GM12878 (cell line): Measurements from ENCODE around the gene RNF121. TPM values are rescaled to one million over a fixed set of nuclear protein-coding genes. Genes with fewer than 3 reads are reported as not detected.

Experiments used
- ATAC-seq: fragments of 200-7000 bp; cut with Tn5 transposase; 3 replicates; pipeline ENCODE4 v1.9.1; 2020; ENCODE audit warnings: mild to moderate bottlenecking, moderate library complexity
- BruUV-seq: library from RNA; stranded (reverse); fragments of 400-500 nt; replicated peaks from 2 replicates; lab custom pipeline; 2021; lab: Mats Ljungman, UMichigan
- CTCF ChIA-PET: fragments of 300-600 bp; sonication (Branson Sonifier 250); formaldehyde crosslinking; extraction: SDS; loops from one replicate; lab custom pipeline; 2021; ENCODE audit warnings: inconsistent platforms; lab: Yijun Ruan, JAX
- POLR2A ChIA-PET: fragments of 350-600 bp; formaldehyde crosslinking; extraction: SDS; loops from one replicate; lab custom pipeline; 2021; ENCODE audit warnings: inconsistent platforms; lab: Charles Lee
- RAD21 ChIA-PET: fragments of 300-600 bp; sonication (Branson Sonifier 250); formaldehyde crosslinking; loops from one replicate; lab custom pipeline; 2023; ENCODE audit warnings: antibody characterized with exemption; ENCODE audit not compliant: unreplicated experiment; lab: Charles Lee
- SMC1A ChIA-PET: fragments of 300-600 bp; sonication (Branson Sonifier 250); formaldehyde crosslinking; loops from one replicate; lab custom pipeline; 2023; ENCODE audit not compliant: unreplicated experiment, uncharacterized antibody; lab: Charles Lee
- DNase-seq: peaks from one replicate; pipeline ENCODE4 v3.0.0-alpha.2; 2011; ENCODE audit warnings: low read depth, low spot score
- FAIRE-seq: peaks from 3 replicates; lab custom pipeline; 2011; peaks lifted over from hg19 to GRCh38; lab: Jason Lieb, UNC
- H2AFZ ChIP-seq: 2 replicates; pipeline ENCODE4 v1.6.0; 2011; ENCODE audit warnings: low read depth, low read length, control low read depth; ENCODE audit not compliant: control insufficient read depth
- H3K27ac ChIP-seq: 2 replicates; pipeline ENCODE4 v1.5.1; 2011; ENCODE audit warnings: control low read depth; ENCODE audit not compliant: control insufficient read depth, insufficient read depth
- H3K27me3 ChIP-seq, 2 experiments: replicated peaks in 1 of 2; 2 replicates each; pipeline versions ENCODE4 v1.6.0 to v1.6.1; 2011; ENCODE audit warnings: low read length in 1 of 2; ENCODE audit not compliant: control insufficient read depth in 2 of 2, insufficient read depth in 2 of 2
- H3K36me3 ChIP-seq, 2 experiments: 2 replicates each; pipeline ENCODE4 v1.5.1; 2011; ENCODE audit warnings: low read length in 1 of 2; ENCODE audit not compliant: control insufficient read depth in 2 of 2, insufficient read depth in 2 of 2
- H3K4me1 ChIP-seq: 2 replicates; pipeline ENCODE4 v1.6.1; 2011; ENCODE audit warnings: mild to moderate bottlenecking, low read length, moderate library complexity, mixed read lengths; ENCODE audit not compliant: control insufficient read depth, insufficient read depth
- H3K4me2 ChIP-seq: 2 replicates; pipeline ENCODE4 v1.6.0; 2011; ENCODE audit warnings: control low read depth; ENCODE audit not compliant: control insufficient read depth, insufficient read depth
- H3K4me3 ChIP-seq: fragments of 200-600 bp; sonication (generic); 2 replicates; pipeline ENCODE4 v1.5.1; 2016
- H3K79me2 ChIP-seq: 2 replicates; pipeline ENCODE4 v1.6.0; 2011; ENCODE audit warnings: low read length; ENCODE audit not compliant: control insufficient read depth, insufficient read depth
- H3K9ac ChIP-seq: 2 replicates; pipeline ENCODE4 v1.8.0; 2011; ENCODE audit warnings: low read length, control low read depth, mixed read lengths; ENCODE audit not compliant: control insufficient read depth, insufficient read depth
- H3K9me3 ChIP-seq: replicated peaks from 3 replicates; pipeline ENCODE4 v1.5.1; 2011; ENCODE audit warnings: mild to moderate bottlenecking, low read length; ENCODE audit not compliant: control insufficient read depth, insufficient read depth
- H4K20me1 ChIP-seq: 2 replicates; pipeline ENCODE4 v1.6.0; 2011; ENCODE audit not compliant: control insufficient read depth, insufficient read depth
- CREM ChIP-seq: IDR thresholded peaks from 2 replicates; pipeline ENCODE4 v1.6.1; 2014; ENCODE audit warnings: antibody characterized with exemption, low read depth
- FOS ChIP-seq: IDR thresholded peaks from 3 replicates; pipeline ENCODE4 v1.6.1; 2011; ENCODE audit warnings: borderline replicate concordance; ENCODE audit not compliant: insufficient read length; ENCODE audit errors: extremely low read depth
- HDGF ChIP-seq: fragments of 450-650 bp; IDR thresholded peaks from 2 replicates; pipeline ENCODE4 v1.6.1; 2016; ENCODE audit warnings: antibody characterized with exemption
- LARP7 ChIP-seq: fragments of 450-650 bp; IDR thresholded peaks from 2 replicates; pipeline ENCODE4 v1.6.1; 2017; ENCODE audit warnings: mild to moderate bottlenecking
- MTA2 ChIP-seq: fragments of 450-650 bp; IDR thresholded peaks from 2 replicates; pipeline ENCODE4 v1.6.1; 2016; ENCODE audit warnings: low read depth, mild to moderate bottlenecking, moderate library complexity
- PBX3 ChIP-seq: IDR thresholded peaks from 2 replicates; pipeline ENCODE4 v1.6.1; 2011; ENCODE audit warnings: mild to moderate bottlenecking, low read depth, low read length, moderate library complexity; ENCODE audit not compliant: insufficient replicate concordance
- POLR2AphosphoS5 ChIP-seq: IDR thresholded peaks from 2 replicates; pipeline ENCODE4 v1.6.1; 2011; ENCODE audit warnings: mild to moderate bottlenecking, low read length, inconsistent platforms
- RELA ChIP-seq: fragments of 450-650 bp; IDR thresholded peaks from 2 replicates; pipeline ENCODE4 v1.8.0; 2014; ENCODE audit warnings: borderline replicate concordance; ENCODE audit not compliant: partially characterized antibody
- WGBS: methylation state at CpG from one replicate; pipeline ENCODE4 v1.1.6; 2016; ENCODE audit warnings: low lambda C conversion rate; ENCODE audit not compliant: insufficient replicate concordance, insufficient coverage; ENCODE audit errors: missing lambda C conversion rate; 5-methylcytosine and 5-hydroxymethylcytosine counted together
- in situ Hi-C: fragments of 300-500 bp; cut with MboI; formaldehyde crosslinking; loops from 9 replicates; pipeline ENCODE4 v1.14.3; 2018; ENCODE audit warnings: mixed read lengths
- intact Hi-C: fragments of 100-400 bp; cut with micrococcal nuclease; formaldehyde crosslinking; loops from one replicate; pipeline ENCODE4 v1.14.2; 2022; ENCODE audit not compliant: unreplicated experiment
- polyA plus RNA-seq, 11 experiments: library from polyadenylated mRNA; depleted of rRNA in 4 of 11; unstranded in 6 of 11; stranded (reverse) in 5 of 11; fragments of >200 nt; fragmentation: Nextera tagmentation in 4 of 11; fragmentation: Illumina TruSeq in 1 of 11; extraction: Ambion mirVana in 4 of 11; extraction: Trizol in 1 of 11; gene quantifications; 1 replicate in 1 of 11; 2 replicates in 10 of 11; pipeline versions ENCODE4 v1.2.1 to v1.2.3, GENCODE V29; 2011 to 2016; ENCODE audit warnings: inconsistent platforms in 2 of 11, missing spikeins in 2 of 11, low read depth in 1 of 11
- total RNA-seq, 4 experiments: library from RNA; depleted of rRNA in 3 of 4; stranded (reverse); fragments of >200 nt in 3 of 4; fragmentation: Illumina TruSeq in 1 of 4; extraction: Trizol in 1 of 4; gene quantifications; 2 replicates each; pipeline versions ENCODE4 v1.2.1 to v1.2.3, GENCODE V29; 2013 to 2021

The RNF121 gene
- total and polyA plus RNA-seq, 10 of the 15 experiments (the other 5 are each of a cell fraction or from before 2014, with no cell fraction given): 8.6 to 73.7 (median 32.7) TPM

- Histone ChIP-seq H3K36me3 (peaks cover 4 to 28% of the 10 kb centered on the region in 2 experiments), H3K27ac (no peak overlapping the region), H3K4me1 (peaks cover 38% of the 10 kb centered on the region), H3K4me3 (no peak overlapping the region), H3K4me2 (no peak overlapping the region), H3K27me3 (no peaks in the 10 kb centered on the region), H3K9ac (no peak overlapping the region), H2AFZ (no peak overlapping the region), H3K9me3 (no peaks in the 10 kb centered on the region), H4K20me1 (no peaks in the 10 kb centered on the region), H3K79me2 (no peaks in the 10 kb centered on the region; the same call in 1 of the 2 replicates)
- ChIA-PET SMC1A (interaction anchor here (0.7 to 8.3 kb wide), 7 partner anchors 9 to 103 kb away, joined by 3 to 67 read pairs (median 5); partner anchors contain the start of genes RNF121 and XNDC1N), RAD21 (interaction anchor here (1.6 kb wide), 1 partner anchor 10 kb away, joined by 12 read pairs; no protein-coding TSS in a partner anchor), CTCF (interaction anchor here (0.7 to 8.5 kb wide), 6 partner anchors 10 to 443 kb away, joined by 3 to 93 read pairs (median 5); no protein-coding TSS in a partner anchor), POLR2A (interaction anchor here (0.6 to 2.0 kb wide), 6 partner anchors 9 to 162 kb away, joined by 3 to 5 read pairs (median 4); partner anchors contain the start of gene IL18BP)
- DNase-seq (no peak), FAIRE-seq (no peak), ATAC-seq (no peak)
- BruUV-seq: no TSS peak
- intact Hi-C loops (no loop called here), in situ Hi-C loops (no loop called here)
- WGBS: 97% methylated on average over 3 of the region's 3 CpGs
- TF ChIP-seq CREM: no peak
- TF ChIP-seq HDGF: no peak
- no peak for TF ChIP-seq LARP7
- TF ChIP-seq PBX3: no peak
- no peak for TF ChIP-seq FOS
- no peak for TF ChIP-seq RELA
- no peak for TF ChIP-seq MTA2
- no peak for TF ChIP-seq POLR2AphosphoS5
These were observed 59.2 kb downstream of the RNF121 start for GRCh38 chr11:71988050-71988449.
